Gastrocnemius medialis (tissue), 4 donors: Measurements from ENCODE around the gene CSF2RB. TPM values are rescaled to one million over a fixed set of nuclear protein-coding genes. Genes with fewer than 3 reads are reported as not detected.

Experiments used
- ATAC-seq, 2 donors: fragments of 150-250 bp; one replicate each; pipeline ENCODE4 v1.9.1; 2016
- DNase-seq, 2 donors: peaks; one replicate each; pipeline ENCODE4 v3.0.0-alpha.2; 2019
- H3K27ac ChIP-seq, 4 donors: fragments of 200-600 bp; sonication (generic); 1 replicate in 1 of 4; 2 replicates in 3 of 4; pipeline ENCODE4 v1.5.1; 2016 to 2018; ENCODE audit warnings: mild to moderate bottlenecking in 2 of 4, moderate library complexity in 1 of 4
- H3K27me3 ChIP-seq, 3 donors: fragments of 200-600 bp; sonication (generic) in 2 of 3; 1 replicate in 1 of 3; 2 replicates in 2 of 3; pipeline versions ENCODE4 v1.5.1 to v1.6.0; 2016 to 2019; ENCODE audit warnings: mild to moderate bottlenecking in 1 of 3, moderate library complexity in 1 of 3
- H3K36me3 ChIP-seq, 2 donors: fragments of 200-600 bp; sonication (generic) in 1 of 2; one replicate each; pipeline ENCODE4 v1.5.1; 2017 to 2018
- H3K4me1 ChIP-seq, 2 donors: fragments of 200-600 bp; sonication (generic) in 1 of 2; one replicate each; pipeline ENCODE4 v1.5.1; 2016 to 2017; ENCODE audit warnings: mild to moderate bottlenecking in 2 of 2
- H3K4me3 ChIP-seq, 4 donors: fragments of 200-600 bp; sonication (generic) in 3 of 4; 1 replicate in 1 of 4; 2 replicates in 3 of 4; pipeline ENCODE4 v1.5.1; 2016 to 2019; ENCODE audit warnings: mild to moderate bottlenecking in 2 of 4
- H3K9me3 ChIP-seq, 3 donors: fragments of 200-600 bp; sonication (generic) in 2 of 3; 1 replicate in 1 of 3; 2 replicates in 2 of 3; pipeline ENCODE4 v1.5.1; 2016 to 2019
- POLR2A ChIP-seq, 2 donors: fragments of 450-650 bp; IDR thresholded peaks; one replicate each; pipeline ENCODE4 v1.6.1; 2017; ENCODE audit warnings: antibody characterized with exemption in 2 of 2, mild to moderate bottlenecking in 2 of 2, moderate library complexity in 2 of 2
- in situ Hi-C, 4 donors: fragments of 200-750 bp; cut with MboI; loops; one replicate each; pipeline versions ENCODE4 v1.15.0 to v1.8.0; 2017; ENCODE audit warnings: low sequenced_read_pairs in 4 of 4
- intact Hi-C: fragments of 100-400 bp; cut with DNase I; formaldehyde crosslinking; loops from one replicate; pipeline ENCODE4 v1.15.1; 2023; ENCODE audit warnings: low total_unique reads
- total RNA-seq, 4 donors: library from RNA; depleted of rRNA; stranded (reverse); fragments of >200 nt; gene quantifications; one replicate each; pipeline versions ENCODE4 v1.1.0 to v1.2.3, GENCODE V29; 2016
- TF ChIP-seq, protein P1 (sequence below), 5 experiments: fragments of 450-650 bp in 3 of 5; fragments of 200-600 bp in 2 of 5; sonication (generic) in 2 of 5; IDR thresholded peaks in 4 of 5; conservative IDR thresholded peaks in 1 of 5; 1 replicate in 4 of 5; 2 replicates in 1 of 5; pipeline ENCODE4 v1.5.1; 2016 to 2019; ENCODE audit warnings: antibody characterized with exemption in 5 of 5, mild to moderate bottlenecking in 3 of 5, moderate library complexity in 3 of 5

CSF2RB gene
- 1 to 10 TPM; 1.2 to 2.0 (median 1.6) TPM for total RNA-seq

DNA sequence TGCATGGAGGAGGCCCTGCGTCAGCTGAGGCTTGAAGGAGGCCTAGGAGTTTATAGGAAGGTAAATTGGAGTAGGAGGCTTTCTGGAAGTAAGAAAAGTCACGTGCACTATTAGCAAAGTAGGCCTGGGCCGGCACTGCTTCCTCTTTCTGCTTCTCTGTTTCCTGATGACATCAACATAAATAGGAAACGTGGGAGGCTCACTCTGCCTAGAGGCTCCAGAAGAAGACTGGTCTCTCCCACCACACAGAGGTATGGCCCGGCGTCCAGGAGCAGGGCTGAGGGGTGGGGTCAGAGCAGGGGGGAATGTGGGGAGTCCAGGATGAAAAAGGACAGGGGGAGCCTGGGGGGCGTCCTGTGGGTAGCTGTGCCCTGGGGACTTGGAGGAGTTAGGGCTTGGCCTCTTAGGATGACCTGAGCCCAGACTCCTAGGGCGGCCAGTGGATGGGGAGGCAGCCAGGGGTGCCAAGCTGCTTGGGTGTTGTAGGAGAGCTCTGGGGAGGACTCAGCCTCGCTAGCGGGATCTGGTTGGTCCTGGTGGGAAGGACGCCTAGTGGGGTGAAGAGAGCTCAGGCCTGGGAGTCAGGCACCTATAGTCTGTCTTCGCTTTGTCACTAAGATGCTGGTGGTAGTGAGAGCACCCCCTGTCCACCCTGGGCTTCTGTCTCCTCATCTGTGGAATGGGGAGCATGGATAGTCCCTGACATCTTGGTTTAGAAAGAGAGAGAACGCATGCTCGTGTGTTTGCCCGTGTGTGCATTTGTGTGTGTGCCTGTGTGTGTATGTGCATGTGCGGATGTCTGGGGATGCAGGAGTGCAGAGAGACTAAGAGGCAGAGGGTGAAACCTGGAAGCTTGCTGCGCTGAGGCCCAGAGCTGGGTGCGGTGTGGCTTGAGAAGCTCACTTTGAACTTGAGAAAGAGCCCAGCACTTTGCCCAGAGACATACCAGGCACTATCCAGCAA, at the start of gene CSF2RB:
Gene CSF2RB, plus strand, starts transcription at position 202 of the 963 bp plus-strand sequence. CDS start 8,580 bp downstream, outside the sequence.
- no peaks in the 10 kb centered on the region for H3K9me3 ChIP-seq
- no peaks in the 10 kb centered on the region for H3K4me1 ChIP-seq
- in situ Hi-C loops = no loop called here
- intact Hi-C loops = no loop called here
- peaks cover 0 to 4% (median 3%) of the 10 kb centered on the region in 3 donors for H3K27me3 ChIP-seq
- H3K27ac ChIP-seq = peak within 1 kb of the TSS in 1 of 4 donors; percentile 21
- no peak for TF ChIP-seq POLR2A (IDR thresholded peaks at IDR 0.05)
- TF ChIP-seq, protein P1, sequence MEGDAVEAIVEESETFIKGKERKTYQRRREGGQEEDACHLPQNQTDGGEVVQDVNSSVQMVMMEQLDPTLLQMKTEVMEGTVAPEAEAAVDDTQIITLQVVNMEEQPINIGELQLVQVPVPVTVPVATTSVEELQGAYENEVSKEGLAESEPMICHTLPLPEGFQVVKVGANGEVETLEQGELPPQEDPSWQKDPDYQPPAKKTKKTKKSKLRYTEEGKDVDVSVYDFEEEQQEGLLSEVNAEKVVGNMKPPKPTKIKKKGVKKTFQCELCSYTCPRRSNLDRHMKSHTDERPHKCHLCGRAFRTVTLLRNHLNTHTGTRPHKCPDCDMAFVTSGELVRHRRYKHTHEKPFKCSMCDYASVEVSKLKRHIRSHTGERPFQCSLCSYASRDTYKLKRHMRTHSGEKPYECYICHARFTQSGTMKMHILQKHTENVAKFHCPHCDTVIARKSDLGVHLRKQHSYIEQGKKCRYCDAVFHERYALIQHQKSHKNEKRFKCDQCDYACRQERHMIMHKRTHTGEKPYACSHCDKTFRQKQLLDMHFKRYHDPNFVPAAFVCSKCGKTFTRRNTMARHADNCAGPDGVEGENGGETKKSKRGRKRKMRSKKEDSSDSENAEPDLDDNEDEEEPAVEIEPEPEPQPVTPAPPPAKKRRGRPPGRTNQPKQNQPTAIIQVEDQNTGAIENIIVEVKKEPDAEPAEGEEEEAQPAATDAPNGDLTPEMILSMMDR (IDR thresholded peaks at IDR 0.05 in 4 of 5, conservative IDR thresholded peaks at IDR 0.05 in 1 of 5) = no peak
- DNase-seq (peak in 1 of 2 donors; percentile 28), ATAC-seq (peak in 1 of 2 donors; percentile 30)
- H3K4me3 ChIP-seq = peak within 1 kb of the TSS in 2 of 4 donors; percentile 14 to 33
- H3K36me3 ChIP-seq = no peaks in the 10 kb centered on the region

DNA sequence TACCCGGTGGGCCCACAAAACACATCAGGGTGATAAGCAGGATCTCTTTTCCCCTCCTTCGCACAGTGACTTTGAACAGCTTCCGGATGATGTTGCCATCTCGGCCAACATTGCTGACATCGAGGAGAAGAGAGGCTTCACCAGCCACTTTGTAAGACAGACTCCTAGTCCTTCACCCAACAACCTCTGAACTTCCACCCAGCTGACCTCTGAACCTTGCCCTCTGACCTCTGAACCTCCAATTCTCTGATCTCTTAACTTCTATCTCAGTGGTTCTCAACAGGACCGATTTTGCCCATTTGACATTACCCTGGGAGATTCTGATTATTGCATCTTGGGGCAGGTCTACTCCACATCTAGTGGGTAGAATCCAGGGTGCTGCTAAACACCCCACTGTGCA, 49.4 kb upstream of the CSF2RB start:
- intact Hi-C loops = no loop called here
- ATAC-seq (no peak), DNase-seq (no peak)
- Histone ChIP-seq H3K27ac (no peak overlapping the region), H3K9me3 (no peaks in the 10 kb centered on the region), H3K4me3 (no peak overlapping the region), H3K4me1 (no peaks in the 10 kb centered on the region), H3K27me3 (peaks cover 0 to 7% (median 6%) of the 10 kb centered on the region in 3 donors), H3K36me3 (no peaks in the 10 kb centered on the region)
- in situ Hi-C loops = no loop called here
- TF ChIP-seq, protein P1 (IDR thresholded peaks at IDR 0.05 in 4 of 5, conservative IDR thresholded peaks at IDR 0.05 in 1 of 5) = no peak
- no peak for TF ChIP-seq POLR2A (IDR thresholded peaks at IDR 0.05)

DNA sequence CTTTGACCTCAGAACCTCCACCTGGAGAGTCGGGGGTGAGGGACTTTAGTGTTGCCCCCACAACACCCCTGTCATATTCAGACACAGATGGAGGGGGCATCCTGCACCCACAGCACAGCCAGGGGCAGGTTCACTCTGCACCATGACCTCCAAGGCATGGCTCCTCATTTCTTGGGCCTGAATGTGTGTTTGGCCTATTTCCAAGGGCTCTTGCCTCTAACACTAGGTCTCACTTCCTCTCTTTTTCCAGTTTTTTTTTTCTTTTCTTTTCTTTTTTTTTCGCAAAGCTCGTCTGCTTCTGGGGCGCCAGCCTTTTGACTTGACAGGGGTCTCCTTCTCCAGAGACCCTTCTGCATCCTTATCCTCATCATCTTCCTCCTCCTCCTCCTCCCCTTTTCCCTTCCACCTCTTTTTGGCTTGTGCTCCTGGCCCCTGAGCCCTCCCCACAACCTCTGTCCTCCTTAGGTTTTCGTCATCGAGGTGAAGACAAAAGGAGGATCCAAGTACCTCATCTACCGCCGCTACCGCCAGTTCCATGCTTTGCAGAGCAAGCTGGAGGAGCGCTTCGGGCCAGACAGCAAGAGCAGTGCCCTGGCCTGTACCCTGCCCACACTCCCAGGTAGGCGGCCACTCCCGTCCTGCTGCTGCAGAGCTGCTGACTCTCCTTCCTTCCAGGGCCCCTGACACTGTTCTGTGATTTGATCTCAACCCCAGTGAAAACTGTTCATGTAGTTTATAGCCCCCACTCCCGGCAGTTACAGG, 48.8 kb upstream of the CSF2RB start:
- in situ Hi-C loops (no loop called here), intact Hi-C loops (no loop called here)
- H3K27ac ChIP-seq = no peak overlapping the region

DNA sequence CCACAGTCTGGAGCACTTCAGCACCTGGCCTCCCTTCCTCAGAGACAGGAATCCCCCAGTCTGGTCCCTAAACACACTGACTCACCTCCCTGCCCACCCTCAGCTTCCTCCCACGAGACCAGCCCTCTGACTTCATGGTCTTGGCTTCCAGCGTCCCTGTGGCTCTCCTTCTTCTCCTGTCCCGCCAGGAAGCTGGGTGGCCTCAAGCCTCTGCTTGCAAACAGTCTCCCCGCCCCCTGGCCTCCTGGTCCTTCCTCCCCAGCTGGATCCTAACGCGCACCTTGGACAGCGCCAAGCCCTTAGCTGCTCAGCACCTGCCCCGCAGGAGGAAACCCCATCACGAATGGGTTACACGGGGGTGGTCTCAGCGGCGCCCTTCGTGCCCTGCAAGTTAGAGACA, 48.1 kb upstream of the CSF2RB start:
- no peak for DNase-seq
- no peaks in the 10 kb centered on the region for H3K36me3 ChIP-seq
- no peaks in the 10 kb centered on the region for H3K9me3 ChIP-seq
- in situ Hi-C loops = no loop called here
- no peak overlapping the region for H3K4me3 ChIP-seq
- H3K27ac ChIP-seq = no peak overlapping the region
- intact Hi-C loops = no loop called here
- no peaks in the 10 kb centered on the region for H3K4me1 ChIP-seq
- peaks cover 0 to 9% (median 7%) of the 10 kb centered on the region in 3 donors for H3K27me3 ChIP-seq
- TF ChIP-seq, protein P1 (IDR thresholded peaks at IDR 0.05 in 4 of 5, conservative IDR thresholded peaks at IDR 0.05 in 1 of 5) = no peak
- no peak for TF ChIP-seq POLR2A (IDR thresholded peaks at IDR 0.05)
- no peak for ATAC-seq

More for the DNA sequence above, 48.8 kb upstream of the CSF2RB start:
- H3K4me1 ChIP-seq = no peaks in the 10 kb centered on the region
- peaks cover 0 to 9% (median 7%) of the 10 kb centered on the region in 3 donors for H3K27me3 ChIP-seq
- no peak overlapping the region for H3K4me3 ChIP-seq
- H3K9me3 ChIP-seq = no peaks in the 10 kb centered on the region
- TF ChIP-seq, protein P1 (IDR thresholded peaks at IDR 0.05 in 4 of 5, conservative IDR thresholded peaks at IDR 0.05 in 1 of 5) = no peak
- TF ChIP-seq POLR2A (IDR thresholded peaks at IDR 0.05) = no peak
- no peak for DNase-seq
- no peak for ATAC-seq
- no peaks in the 10 kb centered on the region for H3K36me3 ChIP-seq
